Embryonic facial prominence (tissue), 1 donor: ENCODE results near the gene RNF207.
"Not testable (repeated sequence)": the region's sequence is repeated elsewhere in the genome, so short reads cannot be mapped to it uniquely, and the experiment has no call there.

Source experiments
- DNase-seq: peaks from one replicate; pipeline ENCODE4 v3.0.0-alpha.2; 2016; ENCODE audit errors: extremely low spot score

RNF207 gene

DNA sequence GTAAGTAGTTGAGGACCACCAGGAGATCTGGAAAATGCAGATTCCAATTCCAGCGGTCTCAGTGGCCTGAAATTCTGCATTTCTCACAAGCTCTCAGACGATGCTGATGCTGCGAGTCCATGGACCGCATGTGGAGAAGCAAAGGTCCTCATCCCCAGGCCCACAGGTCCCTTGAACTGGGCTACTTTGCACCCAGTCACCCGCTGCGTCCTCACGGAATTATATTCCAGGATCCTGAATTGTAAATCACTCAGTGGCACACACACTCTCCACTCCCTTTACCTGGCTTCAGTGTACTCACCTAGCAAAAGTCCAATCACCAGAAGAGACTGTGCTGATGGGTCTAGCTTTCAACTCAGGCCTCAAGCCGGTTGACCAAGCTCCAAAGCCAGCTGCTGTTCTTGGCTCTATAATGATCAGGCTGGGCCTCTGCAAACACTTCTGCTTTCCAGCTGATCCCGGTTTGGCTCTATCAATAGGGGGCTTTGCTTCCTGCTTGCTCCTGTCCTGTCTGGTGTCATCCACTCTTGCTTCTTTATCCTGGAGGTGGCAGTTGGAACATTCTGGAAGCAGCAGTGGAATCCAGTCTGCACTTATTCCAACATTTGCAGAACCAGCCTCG is 5.6 kb upstream of the RNF207 start:
- DNase-seq: no peak

DNA sequence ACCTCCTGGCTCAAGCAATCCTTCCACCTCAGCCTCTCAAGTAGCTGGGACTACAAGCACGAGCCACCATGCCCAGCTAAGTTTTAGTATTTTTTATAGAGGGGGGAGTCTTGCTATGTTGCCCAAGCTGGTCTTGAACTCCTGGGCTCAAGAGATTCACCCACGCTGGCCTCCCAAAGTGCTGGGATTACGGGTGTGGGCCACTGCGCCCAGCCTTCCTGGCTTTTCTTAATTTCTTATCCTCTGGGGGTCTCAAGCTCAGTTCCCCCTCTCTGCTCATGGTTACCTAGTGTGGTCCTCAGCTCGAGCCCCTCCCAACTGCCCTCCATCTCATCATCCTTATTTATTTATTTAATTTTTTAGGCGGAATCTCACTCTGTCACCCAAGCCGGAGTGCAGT is 3.7 kb upstream of the RNF207 start:
- DNase-seq: no peak

DNA sequence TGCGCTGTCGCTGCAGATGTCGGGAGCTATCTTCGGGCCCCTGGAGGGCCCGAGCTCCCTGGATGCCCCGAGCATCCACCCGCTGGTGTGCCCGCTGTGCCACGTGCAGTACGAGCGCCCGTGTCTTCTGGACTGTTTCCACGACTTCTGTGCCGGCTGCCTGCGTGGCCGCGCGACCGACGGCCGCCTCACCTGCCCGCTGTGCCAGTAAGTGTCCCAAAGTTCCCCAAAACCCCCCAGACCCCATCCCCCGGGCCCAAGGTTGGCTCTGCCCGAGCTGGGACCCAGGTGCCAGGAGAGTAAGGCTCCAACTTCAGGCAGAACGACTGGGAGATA is 569 bp downstream of the RNF207 start:
- DNase-seq: no peak

DNA sequence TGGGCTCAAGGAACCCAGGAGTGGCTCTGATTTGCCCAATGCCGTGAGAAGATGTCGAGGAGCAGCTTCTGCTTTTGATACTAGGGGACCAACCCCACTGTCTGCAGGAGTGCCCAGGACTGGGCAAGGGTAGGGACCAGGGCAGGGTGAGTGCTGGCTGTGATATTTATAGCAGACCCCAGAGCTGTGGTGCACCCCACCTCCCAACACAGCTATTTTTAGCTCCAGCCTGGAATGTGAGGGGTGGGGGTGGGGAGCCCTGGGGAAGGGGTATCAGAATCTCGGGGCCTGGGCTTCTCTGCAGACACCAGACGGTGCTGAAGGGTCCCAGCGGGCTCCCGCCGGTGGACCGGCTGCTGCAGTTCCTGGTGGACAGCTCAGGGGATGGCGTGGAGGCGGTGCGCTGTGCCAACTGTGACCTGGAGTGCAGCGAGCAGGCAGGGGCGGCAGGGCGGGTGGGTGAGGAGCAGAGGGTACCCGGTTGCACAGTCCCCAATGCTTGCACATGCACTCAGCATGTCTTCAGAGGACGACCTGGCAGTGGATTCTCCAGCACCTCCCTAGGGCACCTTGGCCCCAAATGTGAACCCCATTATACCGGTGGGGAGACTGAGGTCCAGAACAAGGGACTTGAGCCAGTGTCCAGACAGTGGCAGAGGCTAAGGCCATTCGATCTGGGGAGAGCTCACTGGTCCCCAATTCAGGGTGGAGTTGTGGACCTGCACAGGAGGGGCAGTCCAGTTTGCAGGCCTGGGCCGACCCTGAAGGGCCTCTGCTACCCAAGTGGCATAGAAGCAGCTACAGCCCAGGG is 1.4 kb downstream of the RNF207 start:
- DNase-seq: no peak

DNA sequence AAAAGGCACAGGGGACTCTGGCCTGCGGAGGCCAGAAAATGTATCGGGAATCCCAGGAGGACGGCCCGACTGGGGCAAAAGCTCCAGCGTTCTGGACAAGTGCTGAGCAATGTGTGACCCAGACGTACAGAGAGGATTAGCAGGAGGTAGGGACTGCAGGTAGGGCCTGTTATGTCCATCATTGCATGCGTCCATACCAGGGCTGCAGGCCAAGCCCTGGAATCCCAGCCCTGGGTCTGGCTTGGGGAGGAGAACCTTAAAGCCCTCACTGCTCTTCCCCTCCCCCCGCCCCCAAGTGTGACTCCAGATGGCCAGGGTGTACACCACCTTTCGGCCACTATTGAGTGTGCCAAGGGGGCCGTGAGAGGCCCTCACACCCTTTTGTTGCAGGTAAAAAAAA is 2.0 kb downstream of the RNF207 start:
- no peak for DNase-seq

DNA sequence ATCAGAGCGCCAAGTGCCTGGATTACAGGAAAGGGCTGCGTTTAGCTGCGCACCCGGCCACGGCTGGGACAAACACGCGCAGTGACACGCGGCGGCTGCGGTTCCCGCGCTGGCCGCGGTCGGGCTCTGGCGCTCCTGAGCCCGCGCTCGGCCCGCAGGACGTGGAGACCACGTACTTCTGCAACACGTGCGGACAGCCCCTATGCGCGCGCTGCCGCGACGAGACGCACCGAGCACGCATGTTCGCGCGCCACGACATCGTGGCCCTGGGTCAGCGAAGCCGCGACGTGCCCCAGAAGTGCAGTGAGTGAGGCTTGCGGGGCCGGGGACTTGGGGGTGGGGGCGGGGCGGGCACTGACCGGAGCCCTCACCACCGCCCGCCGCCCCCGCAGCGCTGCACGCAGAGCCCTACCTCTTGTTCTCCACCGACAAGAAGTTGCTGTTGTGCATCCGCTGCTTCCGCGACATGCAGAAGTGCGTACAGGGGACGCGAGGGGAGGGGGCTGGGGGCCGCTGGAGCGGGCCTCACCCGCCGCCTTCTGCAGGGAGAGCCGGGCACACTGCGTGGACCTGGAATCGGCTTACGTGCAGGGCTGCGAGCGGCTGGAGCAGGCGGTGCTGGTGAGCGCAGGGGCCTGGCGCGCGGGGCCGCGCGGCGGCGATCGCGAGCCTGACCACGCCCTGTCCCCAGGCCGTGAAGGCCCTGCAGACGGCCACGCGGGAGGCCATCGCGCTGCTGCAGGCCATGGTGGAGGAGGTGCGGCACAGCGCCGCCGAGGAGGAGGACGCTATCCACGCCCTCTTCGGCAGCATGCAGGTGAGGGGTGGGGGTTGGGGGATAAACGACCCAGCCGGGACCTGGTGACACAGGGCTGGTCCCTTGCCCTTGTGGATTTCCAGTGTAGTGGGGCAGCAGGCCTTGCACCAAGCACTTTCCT is 3.1 kb downstream of the RNF207 start:
- DNase-seq: no peak

DNA sequence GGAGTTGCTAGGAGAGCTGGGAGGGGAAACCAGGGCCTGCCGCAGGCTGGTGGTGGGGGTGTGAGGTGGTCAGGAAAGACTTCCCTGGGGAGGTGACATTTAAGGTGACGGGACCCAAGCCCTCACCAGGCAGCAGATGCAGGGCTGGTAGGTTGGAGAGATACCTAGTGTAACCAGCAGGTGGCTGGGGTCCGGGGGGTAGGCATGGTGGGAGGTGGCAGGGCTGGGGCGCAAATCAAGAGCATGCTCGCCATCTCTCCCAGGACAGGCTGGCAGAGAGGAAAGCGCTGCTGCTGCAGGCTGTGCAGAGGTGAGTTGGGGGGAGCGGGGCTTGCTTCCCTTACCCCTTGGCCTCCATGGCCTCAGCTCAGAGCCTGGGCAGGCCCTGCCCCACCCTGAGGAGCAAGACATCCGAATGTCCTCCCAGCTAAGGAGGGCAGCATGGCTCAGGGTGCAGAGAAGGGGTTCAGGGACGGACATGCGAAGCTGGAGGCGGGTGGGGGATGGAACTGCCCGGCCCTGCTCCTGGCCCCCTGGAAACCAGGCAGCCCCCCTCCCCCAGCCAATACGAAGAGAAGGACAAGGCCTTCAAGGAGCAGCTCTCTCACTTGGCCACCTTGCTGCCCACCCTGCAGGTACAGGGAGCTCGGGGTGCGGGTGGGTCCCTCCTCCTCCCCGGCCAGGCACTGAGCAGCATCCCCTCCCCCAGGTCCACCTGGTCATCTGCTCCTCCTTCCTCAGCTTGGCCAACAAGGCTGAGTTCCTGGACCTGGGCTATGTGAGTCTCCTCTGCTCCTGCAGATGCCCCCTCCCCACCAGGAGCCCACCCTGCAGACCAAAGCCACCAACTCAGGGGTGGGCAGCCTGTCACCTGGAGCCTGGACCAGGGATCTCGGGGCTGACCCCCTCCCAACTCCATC is 4.0 kb downstream of the RNF207 start:
- no peak for DNase-seq

DNA sequence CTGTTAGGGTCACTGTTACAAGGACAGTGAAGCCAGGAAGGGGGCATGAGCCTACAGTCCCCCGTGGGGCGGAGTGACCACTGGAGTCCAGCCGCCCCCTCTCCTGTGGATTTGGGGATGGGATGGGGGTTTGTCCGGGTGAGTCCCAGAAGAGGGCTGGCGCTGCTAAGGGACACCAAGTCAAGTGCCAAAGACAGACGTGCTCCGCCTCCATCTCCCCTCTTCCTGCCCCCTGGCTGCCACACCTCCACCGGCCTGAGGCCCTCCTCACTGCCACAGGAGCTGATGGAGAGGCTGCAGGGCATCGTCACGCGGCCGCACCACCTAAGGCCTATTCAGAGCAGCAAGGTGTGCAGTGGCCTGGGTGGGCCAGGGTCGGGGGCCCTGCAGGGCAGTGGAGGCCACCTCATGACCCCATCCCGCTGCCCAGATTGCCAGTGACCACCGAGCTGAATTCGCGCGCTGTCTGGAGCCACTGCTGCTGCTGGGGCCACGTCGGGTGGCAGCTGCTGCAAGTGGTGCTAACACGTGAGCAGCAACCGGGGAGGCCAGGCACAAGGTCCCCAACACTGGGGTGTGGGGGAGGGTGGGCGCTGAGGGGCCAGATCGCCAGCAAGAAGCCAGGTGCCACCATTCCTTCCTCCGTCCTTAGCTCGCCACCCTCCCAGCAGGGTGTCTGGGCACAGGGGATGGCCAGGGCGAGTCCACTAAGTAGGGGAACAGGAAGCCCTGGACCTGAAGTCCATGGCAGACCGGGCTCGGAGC is 4.9 kb downstream of the RNF207 start:
- no peak for DNase-seq

DNA sequence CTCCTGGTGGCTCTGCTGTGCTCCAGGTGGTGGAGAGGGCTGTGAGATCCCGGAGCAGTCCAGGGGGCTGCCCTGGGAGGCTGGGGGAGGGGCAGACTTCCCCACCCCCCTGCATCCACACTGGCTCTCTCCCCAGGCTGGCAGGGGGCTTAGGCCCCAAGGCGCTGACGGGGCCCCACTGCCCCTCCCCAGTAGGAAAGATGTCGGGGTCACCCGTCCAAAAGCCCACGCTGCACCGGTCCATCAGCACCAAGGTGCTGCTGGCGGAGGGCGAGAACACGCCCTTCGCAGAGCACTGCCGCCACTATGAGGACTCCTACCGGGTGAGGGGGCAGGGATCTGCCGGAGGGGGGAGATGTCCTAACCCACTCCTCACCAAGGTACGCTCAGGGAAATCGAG is 5.8 kb downstream of the RNF207 start:
- no peak for DNase-seq

DNA sequence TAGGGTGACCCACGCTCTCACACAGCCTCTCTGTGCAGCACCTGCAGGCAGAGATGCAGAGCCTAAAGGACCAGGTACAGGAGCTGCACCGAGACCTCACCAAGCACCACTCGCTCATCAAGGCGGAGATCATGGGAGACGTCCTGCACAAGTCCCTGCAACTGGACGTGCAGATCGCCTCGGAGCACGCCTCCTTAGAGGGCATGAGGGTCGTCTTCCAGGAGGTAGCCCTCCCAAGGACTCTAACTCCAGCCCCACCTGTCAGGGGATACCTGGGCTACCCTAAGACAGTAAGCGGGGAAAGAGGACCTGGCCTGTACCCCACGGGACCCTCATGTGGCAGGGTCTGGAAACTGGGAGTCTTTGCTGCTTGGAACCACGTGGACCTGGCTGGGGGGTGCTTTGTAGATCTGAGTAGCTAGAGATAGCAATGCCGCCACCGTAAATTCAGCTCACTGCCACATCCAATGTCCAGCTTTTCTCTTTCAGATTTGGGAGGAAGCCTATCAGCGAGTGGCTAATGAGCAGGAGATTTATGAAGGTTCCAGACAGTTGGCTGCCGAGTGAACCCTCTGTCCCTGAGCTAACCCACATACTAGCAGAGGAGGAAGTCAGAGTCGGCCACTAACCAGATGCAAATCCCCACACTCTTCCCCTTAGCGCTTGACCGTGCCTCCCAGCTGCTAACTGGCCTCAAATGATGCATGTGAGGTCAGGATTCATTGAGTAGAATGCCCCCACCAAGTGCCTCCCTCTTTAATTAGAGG is 6.5 kb downstream of the RNF207 start:
- DNase-seq: no peak

DNA sequence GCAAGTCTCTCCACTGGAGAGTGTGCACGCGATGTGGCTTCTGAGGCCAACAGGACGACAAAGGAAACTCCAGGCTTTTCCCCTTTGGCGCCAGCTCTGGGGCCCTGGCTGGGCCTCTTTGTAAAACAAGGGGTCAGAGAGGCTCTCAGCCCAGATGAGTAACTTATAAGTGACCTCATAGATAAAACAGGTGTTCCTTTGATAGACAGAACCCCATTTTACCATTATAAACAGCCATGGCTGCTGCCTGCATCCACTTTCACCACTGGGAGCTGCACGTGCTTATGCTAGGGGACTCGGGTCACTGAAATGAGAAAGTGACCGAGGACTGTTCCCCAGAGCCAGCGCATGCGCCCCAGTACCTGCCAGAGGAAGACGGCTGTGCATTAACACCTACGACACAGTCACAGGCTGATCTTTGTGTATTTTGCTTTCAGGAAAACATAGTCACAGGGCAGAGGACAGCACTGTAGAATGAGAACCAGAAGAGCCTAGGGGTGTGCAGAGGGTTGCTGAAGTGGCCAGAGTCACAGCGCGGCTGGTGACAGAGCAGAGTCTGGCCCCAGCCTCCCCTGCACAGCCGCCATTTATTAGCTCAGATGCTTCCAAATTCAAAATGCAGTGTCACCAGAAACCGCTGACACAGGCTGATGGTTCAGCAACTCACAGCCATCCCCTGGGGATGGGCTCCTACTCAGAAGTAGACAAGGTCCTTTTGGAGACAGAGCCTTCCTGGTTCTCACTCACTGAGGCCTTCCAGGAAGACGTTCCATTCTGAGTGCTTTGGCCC is 12.7 kb downstream of the RNF207 start:
- no peak for DNase-seq

DNA sequence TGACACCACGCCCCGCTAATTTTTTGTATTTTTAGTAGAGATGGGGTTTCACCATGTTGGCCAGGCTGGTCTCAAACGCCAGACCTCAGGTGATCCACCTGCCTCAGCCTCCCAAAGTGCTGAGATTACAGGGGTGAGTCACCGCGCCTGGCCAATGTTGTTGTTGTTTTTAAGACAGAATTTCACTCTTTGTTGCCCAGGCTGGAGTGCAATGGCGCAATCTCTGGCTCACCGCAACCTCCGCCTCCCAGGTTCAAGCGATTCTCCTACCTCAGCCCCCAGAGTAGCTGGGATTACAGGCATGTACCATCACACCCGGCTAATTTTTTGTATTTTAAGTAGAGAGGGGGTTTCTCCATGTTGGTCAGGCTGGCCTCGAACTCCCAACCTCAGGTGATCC is 13.7 kb downstream of the RNF207 start:
- DNase-seq: not testable (repeated sequence)

DNA sequence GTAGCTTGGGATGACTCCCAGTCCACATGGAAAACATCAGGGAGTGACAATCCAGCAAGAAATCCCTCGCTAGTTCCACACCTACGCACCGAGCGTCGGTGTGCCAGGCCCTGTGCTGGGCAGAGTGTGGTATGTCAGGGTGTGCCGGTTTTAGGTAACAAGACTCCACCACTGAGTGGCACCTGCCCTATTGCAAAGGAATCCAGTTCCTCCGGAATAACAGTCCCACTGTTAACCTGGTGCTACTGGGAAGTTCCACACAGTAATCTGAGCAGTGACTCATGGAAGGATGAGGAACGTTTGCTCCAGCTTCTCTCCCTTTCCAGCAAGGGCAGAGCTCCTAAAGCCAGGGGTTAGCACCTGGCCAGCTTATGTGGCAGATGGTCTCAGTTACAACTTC is 14.3 kb downstream of the RNF207 start:
- no peak for DNase-seq

DNA sequence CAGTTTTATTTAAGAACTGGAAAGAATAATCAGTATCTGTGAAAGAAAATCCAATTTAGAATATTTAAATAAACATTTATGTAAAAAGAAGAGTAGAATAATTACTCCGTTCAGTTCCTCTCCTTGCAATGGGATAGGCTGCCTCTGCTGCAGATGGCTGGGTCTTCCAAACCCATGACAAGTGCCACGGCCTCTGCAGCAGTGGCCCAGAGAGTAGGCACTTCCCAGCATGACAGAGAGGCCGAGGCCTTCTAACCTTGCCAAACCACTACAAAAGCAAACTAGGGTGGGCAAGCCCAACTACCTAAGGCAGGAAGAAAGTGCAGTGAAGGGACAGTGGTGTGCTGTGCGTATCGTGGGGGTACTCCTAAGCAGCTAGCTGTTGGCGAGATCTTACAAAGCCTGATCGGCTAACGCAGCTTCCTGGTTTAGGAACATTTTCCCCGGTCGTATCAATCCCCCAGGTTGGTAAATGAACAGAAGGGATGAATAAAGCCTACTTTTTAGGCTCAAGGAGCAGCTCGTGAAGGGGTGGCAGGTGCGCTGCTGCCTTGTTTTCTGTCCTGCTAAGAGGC is 15.4 kb downstream of the RNF207 start:
- DNase-seq: no peak

DNA sequence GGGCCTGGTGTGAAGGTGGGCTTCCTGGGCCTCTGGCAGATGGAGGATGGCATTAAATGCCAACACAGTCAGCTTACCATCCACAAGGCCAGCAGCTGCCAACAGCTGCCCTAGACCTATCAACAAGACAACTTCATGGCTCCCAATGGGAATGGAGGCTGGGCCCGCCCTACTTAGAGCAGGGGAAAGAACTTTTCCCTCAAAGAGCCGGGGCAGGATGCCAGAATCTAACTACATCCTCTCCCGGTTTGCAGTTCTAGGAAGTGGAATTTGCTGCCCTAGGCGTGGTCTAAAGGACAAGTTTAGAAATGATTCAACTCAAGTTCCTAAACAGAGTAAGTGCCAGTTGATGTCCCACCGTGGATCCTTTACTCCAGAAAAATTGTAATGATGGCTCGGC is 16.7 kb downstream of the RNF207 start:
- DNase-seq: no peak

DNA sequence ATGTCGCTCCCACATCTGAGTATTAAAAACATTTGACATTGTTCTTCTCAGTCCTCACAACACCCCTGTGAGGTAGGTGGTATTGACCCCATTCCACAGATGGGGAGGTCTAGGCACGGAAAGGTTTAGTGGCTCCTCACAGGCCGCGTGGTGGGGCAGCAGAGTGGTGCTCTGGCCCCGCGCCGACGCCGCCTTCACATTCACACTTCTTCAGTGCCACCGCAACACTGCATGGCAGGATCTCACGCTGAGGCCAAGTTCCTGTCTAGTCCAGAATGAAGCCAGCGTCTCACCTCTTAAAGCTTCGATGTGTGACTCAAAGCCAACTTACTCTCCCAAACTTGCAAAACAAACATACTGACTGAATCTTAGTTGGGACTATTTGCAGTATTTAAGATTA is 17.7 kb downstream of the RNF207 start:
- DNase-seq: no peak

DNA sequence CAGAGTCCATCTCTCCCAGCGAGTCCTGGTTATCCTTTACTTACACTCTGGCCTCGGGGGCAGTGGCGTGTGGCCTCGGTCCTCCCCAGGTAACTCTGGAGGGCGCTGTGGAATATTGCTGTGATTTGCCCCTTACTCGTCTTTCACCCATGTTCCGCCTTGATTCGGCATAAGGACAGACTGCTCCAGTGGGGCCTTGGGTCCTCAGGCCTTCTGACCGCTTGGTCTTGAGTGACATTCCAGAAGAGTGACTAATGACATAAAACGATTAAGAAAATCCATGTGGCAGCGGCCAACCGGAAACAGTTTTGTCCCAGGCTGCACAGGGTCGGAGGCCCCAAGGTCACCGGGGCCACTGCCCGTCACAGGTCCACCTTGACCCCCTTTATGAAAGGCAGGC is 18.8 kb downstream of the RNF207 start:
- no peak for DNase-seq

DNA sequence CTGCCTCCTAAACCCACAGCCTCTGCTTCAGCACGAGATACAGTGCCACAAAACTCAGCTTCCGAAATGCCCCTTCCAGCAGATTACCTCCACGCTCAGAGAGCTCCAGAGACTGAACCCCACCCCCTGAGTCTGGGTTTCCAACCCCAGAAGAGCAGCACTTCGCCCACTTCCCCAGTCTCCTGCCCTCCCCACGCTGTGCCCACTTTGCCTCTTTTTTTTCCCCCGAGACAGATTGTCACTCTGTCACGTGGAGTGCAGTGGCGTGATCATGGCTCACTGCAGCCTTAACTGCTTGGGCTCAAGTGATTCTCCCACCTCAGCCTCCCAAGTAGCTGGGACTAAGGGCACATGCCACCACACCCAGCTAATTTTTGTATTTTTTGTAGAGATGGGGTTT is 19.7 kb downstream of the RNF207 start:
- DNase-seq: no peak

DNA sequence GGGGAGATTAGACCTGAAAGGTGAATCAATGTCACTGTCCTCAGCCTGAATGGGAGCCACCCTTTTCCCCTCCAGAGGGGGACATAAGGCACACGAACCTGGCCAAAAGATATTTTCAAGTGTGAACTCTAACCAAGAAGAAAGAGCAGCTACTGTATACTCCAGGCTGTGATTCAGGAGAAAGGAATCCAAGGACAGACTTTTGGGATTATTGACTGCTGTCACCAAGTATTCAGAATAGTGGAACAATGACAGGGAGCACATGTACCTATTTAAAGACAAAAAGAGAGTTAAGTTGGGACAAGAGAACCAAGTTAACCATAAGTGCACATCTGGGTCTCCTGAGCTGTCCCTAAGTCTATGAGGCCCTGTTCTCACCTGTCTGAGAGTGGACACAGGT is 27.5 kb downstream of the RNF207 start:
- no peak for DNase-seq
